Smooth muscle cell (in vitro differentiated cells): Measurements from ENCODE around the gene SLC29A1. TPM values are rescaled to one million over a fixed set of nuclear protein-coding genes. Genes with fewer than 3 reads are reported as not detected.

Experiments used
- DNase-seq: peaks from one replicate; lab custom pipeline; 2025; ENCODE audit not compliant: unreplicated experiment; lab: John Stamatoyannopoulos, UW
- H2AFZ ChIP-seq: fragments of 200-600 bp; sonication (generic); 2 replicates; pipeline ENCODE4 v1.6.0; 2016; ENCODE audit warnings: antibody characterized with exemption, low read depth, mild to moderate bottlenecking
- H3F3A ChIP-seq: fragments of 200-600 bp; sonication (generic); 2 replicates; pipeline ENCODE4 v1.6.0; 2017; ENCODE audit warnings: antibody characterized with exemption, low read depth
- H3K27ac ChIP-seq: fragments of 200-600 bp; sonication (generic); 2 replicates; pipeline ENCODE4 v1.5.1; 2016; ENCODE audit warnings: low read depth, mild to moderate bottlenecking
- H3K27me3 ChIP-seq: fragments of 200-600 bp; sonication (generic); 2 replicates; pipeline ENCODE4 v1.6.1; 2016; ENCODE audit warnings: low read depth, mild to moderate bottlenecking
- H3K36me3 ChIP-seq: fragments of 200-600 bp; sonication (generic); 2 replicates; pipeline ENCODE4 v1.5.1; 2016; ENCODE audit warnings: low read depth
- H3K4me1 ChIP-seq: fragments of 200-600 bp; sonication (generic); 2 replicates; pipeline ENCODE4 v1.5.1; 2016; ENCODE audit warnings: low read depth
- H3K4me2 ChIP-seq: fragments of 200-600 bp; sonication (generic); 2 replicates; pipeline ENCODE4 v1.6.0; 2016; ENCODE audit warnings: mild to moderate bottlenecking
- H3K4me3 ChIP-seq: fragments of 200-600 bp; sonication (generic); 2 replicates; pipeline ENCODE4 v1.5.1; 2016; ENCODE audit warnings: mild to moderate bottlenecking
- H3K79me2 ChIP-seq: fragments of 200-600 bp; sonication (generic); 2 replicates; pipeline ENCODE4 v1.6.0; 2016; ENCODE audit warnings: low read depth, mild to moderate bottlenecking
- H3K9ac ChIP-seq: fragments of 200-600 bp; sonication (generic); 2 replicates; pipeline ENCODE4 v1.6.0; 2016; ENCODE audit warnings: low read depth
- H3K9me3 ChIP-seq: fragments of 200-600 bp; sonication (generic); replicated peaks from 2 replicates; pipeline ENCODE4 v1.5.1; 2016; ENCODE audit warnings: low read depth
- H4K20me1 ChIP-seq: fragments of 200-600 bp; sonication (generic); 2 replicates; pipeline ENCODE4 v1.6.0; 2016; ENCODE audit warnings: low read depth
- WGBS: methylation state at CpG from one replicate; pipeline ENCODE4 v1.1.7; 2016; ENCODE audit warnings: low lambda C conversion rate; 5-methylcytosine and 5-hydroxymethylcytosine counted together
- polyA plus RNA-seq: library from polyadenylated mRNA; unstranded; fragments of >200 nt; fragmentation: Nextera tagmentation; extraction: Ambion mirVana; gene quantifications from 2 replicates; pipeline ENCODE4 v1.2.1, GENCODE V29; 2016
- total RNA-seq: library from RNA; depleted of rRNA; stranded (reverse); fragments of >200 nt; gene quantifications from 2 replicates; pipeline ENCODE4 v1.2.3, GENCODE V29; 2014
- TF ChIP-seq, protein P1 (sequence below): fragments of 200-600 bp; sonication (generic); IDR thresholded peaks from 2 replicates; pipeline ENCODE4 v1.5.1; 2017; ENCODE audit warnings: borderline replicate concordance, mild to moderate bottlenecking, antibody characterized with exemption; ENCODE audit not compliant: insufficient read depth, poor library complexity, severe bottlenecking

Gene SLC29A1
- total and polyA plus RNA-seq, 2 experiments from 2014 or later = 7.4 to 8.0 TPM

DNA sequence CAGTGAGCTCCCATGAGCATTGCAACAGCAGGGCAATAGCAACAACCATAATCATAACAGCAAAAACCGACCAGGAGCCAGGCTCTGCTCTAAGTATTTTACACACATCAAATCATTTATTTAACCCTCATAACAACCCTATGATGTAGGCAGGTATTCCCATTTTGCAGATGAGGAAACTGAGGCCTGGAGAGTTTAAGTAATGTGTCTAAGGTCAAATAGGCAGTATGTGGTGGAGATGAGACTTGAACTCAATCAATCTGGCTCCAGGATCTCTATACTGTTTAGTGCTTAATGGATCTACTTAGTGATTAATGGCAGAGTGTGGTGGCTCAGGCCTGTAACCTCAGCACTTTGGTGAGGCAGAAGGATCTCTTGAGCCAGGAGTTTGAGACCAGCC is 50.2 kb downstream of the SLC29A1 start:
- H3K4me2 ChIP-seq = no peak overlapping the region
- H3F3A ChIP-seq = no peaks in the 10 kb centered on the region
- no peak overlapping the region for H3K27ac ChIP-seq
- peaks cover 85% of the 10 kb centered on the region for H3K27me3 ChIP-seq
- TF ChIP-seq, protein P1, sequence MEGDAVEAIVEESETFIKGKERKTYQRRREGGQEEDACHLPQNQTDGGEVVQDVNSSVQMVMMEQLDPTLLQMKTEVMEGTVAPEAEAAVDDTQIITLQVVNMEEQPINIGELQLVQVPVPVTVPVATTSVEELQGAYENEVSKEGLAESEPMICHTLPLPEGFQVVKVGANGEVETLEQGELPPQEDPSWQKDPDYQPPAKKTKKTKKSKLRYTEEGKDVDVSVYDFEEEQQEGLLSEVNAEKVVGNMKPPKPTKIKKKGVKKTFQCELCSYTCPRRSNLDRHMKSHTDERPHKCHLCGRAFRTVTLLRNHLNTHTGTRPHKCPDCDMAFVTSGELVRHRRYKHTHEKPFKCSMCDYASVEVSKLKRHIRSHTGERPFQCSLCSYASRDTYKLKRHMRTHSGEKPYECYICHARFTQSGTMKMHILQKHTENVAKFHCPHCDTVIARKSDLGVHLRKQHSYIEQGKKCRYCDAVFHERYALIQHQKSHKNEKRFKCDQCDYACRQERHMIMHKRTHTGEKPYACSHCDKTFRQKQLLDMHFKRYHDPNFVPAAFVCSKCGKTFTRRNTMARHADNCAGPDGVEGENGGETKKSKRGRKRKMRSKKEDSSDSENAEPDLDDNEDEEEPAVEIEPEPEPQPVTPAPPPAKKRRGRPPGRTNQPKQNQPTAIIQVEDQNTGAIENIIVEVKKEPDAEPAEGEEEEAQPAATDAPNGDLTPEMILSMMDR = no peak
- H3K4me1 ChIP-seq = peaks cover under 1% of the 10 kb centered on the region
- no peaks in the 10 kb centered on the region for H3K36me3 ChIP-seq
- no peak overlapping the region for H2AFZ ChIP-seq
- WGBS = 71% methylated on average over 1 of the region's 1 CpG
- H3K4me3 ChIP-seq = no peak overlapping the region
- no peaks in the 10 kb centered on the region for H3K79me2 ChIP-seq
- DNase-seq = no peak
- no peaks in the 10 kb centered on the region for H4K20me1 ChIP-seq
- H3K9ac ChIP-seq = no peak overlapping the region
- H3K9me3 ChIP-seq = no peaks in the 10 kb centered on the region

GRCh38 chr6:44275271-44275748 is 51.9 kb downstream of the SLC29A1 start:
- Histone ChIP-seq H3K9me3 (no peaks in the 10 kb centered on the region), H2AFZ (no peak overlapping the region), H3K36me3 (no peaks in the 10 kb centered on the region), H4K20me1 (no peaks in the 10 kb centered on the region), H3K79me2 (no peaks in the 10 kb centered on the region), H3K27me3 (peaks cover 73% of the 10 kb centered on the region), H3K4me1 (no peaks in the 10 kb centered on the region), H3K27ac (no peak overlapping the region), H3K9ac (no peak overlapping the region), H3F3A (no peaks in the 10 kb centered on the region), H3K4me3 (no peak overlapping the region), H3K4me2 (no peak overlapping the region)
- DNase-seq = no peak
- TF ChIP-seq, protein P1 = no peak
- 95% methylated on average over 59 of the region's 59 CpGs for WGBS

GRCh38 chr6:44275749-44276648 is 52.6 kb downstream of the SLC29A1 start:
- H3K27me3 ChIP-seq = peaks cover 75% of the 10 kb centered on the region

More at GRCh38 chr6:44275749-44276648, 52.6 kb downstream of the SLC29A1 start:
- no peak overlapping the region for H2AFZ ChIP-seq
- no peaks in the 10 kb centered on the region for H4K20me1 ChIP-seq
- H3K9ac ChIP-seq = no peak overlapping the region
- no peak overlapping the region for H3K4me3 ChIP-seq
- H3K27ac ChIP-seq = no peak overlapping the region
- H3F3A ChIP-seq = no peaks in the 10 kb centered on the region
- 49% methylated on average over 89 of the region's 109 CpGs for WGBS
- H3K36me3 ChIP-seq = no peaks in the 10 kb centered on the region
- H3K79me2 ChIP-seq = no peaks in the 10 kb centered on the region
- no peak for DNase-seq
- H3K4me2 ChIP-seq = peak overlapping the region; percentile 61
- TF ChIP-seq, protein P1 = no peak
- no peaks in the 10 kb centered on the region for H3K9me3 ChIP-seq
- no peaks in the 10 kb centered on the region for H3K4me1 ChIP-seq
